GM18526 (cell line): ENCODE results near the gene WDR1.

Experiments
- POLR2A ChIP-seq: IDR thresholded peaks from 3 replicates; pipeline ENCODE4 v1.6.1; 2011; ENCODE audit not compliant: insufficient read length; ENCODE audit errors: extremely low read depth

The WDR1 gene

DNA sequence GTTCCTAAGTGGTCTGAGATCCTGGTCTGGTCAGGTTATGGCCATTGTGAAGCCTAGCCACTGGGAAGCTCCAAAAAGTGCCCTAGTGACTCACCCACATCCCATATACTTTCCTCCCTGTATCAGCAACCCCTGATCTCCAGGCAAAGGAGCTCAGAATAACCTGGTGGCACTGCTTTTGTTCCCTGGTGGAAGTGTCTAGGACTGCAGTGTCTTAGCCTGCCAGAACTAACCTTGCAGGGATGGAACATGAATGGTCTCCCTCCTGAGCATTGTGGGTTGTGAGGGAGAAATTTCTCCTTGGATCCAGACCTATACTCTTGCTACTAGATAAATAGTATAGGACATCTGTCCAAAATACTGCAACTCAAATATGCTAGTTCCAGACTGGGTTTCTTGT lies 27.9 kb upstream of the WDR1 start:
- no peak for TF ChIP-seq POLR2A

DNA sequence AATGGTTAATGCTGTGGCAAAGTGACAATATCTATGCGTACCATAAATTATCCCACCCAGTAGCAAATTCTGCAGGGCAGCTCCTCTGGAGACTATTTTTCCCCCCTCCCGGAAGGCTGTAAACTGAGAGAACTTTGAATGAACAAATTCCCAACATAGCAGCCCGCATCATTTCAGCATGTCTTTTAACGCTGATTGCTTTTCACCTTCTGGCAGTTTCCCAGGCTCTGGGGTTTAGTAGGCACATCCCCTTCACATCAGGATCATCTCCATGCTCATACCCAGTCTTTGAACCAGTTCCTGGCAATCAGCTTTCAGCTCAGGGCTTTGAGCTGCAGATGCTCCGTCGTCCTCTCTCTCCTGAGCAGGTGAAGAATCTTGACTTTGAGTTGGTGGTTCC lies 26.6 kb upstream of the WDR1 start:
- no peak for TF ChIP-seq POLR2A

DNA sequence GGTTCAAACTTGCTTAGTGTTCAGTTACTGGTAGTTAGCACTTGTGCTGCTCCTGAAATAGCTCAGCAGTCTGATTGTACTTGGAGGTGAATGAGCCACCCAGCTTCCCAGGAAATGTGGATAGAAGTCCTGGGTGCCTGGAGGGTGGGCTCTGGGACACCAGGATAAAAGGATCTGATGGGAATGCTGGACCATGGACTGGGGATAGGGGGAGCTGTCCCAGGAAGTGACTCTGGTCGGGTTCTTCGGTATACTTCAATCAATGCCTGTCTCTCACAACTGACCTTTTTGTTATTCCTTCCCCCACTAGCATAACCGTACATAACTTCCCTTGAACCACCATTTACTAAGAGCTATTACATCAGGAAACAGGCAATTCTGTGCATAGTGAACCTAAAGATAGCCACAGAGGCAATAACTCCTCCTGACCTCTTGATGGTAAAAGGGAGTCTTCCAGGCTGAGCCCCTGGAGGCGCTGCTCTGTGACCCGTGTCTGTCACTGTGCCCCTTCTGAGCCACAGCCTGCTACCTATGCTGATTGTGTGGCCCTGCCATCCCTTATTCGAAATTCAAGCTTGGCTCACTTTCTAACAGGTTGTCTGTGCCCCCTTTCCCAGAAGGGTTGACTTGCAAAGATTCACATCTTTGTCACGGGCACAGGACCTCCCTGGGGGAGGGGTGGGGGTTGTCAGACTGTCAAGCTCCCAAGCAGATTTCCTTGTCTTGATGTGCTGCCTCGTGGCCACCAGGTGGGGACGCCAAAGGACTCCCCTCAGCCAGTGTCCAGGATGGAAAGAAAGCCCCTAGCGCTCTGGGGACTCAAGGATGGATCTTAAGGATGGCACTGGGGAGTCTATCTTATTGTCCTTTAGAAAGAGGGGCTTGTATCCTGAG lies 24.5 kb upstream of the WDR1 start:
- TF ChIP-seq POLR2A = no peak

GRCh38 chr4:10139518-10139917 lies 22.9 kb upstream of the WDR1 start:
- TF ChIP-seq POLR2A = no peak

DNA sequence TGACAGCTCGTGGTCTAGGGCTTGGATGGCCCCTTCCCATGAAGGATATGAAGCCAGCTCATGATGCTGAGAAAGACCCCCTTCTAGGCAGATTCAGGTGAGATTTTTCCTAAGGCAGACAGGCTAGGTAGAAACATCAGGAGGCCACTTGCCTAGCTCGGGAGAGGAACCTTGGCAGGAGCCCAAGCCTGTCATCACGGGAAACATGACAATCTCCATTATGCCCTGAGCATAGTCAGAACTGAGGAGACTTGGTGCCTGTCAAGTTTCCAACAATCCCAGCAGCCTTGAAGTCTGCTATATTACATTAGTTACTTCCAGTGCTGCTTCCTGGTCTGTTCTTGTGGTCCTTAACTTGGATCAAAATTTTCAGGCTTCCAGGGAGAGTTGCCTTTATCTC lies 18.7 kb upstream of the WDR1 start:
- no peak for TF ChIP-seq POLR2A

DNA sequence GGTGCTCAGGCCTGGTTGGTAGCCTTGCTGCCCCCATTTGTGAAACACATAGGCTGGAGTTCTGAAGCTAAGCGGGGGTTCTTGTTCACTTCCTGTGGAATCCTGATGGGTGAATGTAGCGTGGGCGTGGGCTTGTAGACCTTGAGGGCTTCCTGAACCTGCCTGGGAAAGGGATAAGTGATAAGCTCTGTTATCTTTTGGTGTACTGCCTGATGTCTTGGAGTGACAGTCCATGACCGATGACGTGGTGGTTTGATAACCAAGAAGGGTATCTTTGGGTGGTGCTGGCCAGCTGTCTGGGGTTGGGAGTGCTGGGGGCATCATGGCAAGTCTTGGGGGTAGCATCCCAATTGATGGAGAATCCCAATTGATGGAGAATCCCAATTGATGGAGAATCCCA lies 17.5 kb upstream of the WDR1 start:
- TF ChIP-seq POLR2A = no peak

- no peak for TF ChIP-seq POLR2A
These were observed 14.6 kb upstream of the WDR1 start for GRCh38 chr4:10131202-10131601.

- no peak for TF ChIP-seq POLR2A
These were observed 13.7 kb upstream of the WDR1 start for GRCh38 chr4:10130178-10130888.

DNA sequence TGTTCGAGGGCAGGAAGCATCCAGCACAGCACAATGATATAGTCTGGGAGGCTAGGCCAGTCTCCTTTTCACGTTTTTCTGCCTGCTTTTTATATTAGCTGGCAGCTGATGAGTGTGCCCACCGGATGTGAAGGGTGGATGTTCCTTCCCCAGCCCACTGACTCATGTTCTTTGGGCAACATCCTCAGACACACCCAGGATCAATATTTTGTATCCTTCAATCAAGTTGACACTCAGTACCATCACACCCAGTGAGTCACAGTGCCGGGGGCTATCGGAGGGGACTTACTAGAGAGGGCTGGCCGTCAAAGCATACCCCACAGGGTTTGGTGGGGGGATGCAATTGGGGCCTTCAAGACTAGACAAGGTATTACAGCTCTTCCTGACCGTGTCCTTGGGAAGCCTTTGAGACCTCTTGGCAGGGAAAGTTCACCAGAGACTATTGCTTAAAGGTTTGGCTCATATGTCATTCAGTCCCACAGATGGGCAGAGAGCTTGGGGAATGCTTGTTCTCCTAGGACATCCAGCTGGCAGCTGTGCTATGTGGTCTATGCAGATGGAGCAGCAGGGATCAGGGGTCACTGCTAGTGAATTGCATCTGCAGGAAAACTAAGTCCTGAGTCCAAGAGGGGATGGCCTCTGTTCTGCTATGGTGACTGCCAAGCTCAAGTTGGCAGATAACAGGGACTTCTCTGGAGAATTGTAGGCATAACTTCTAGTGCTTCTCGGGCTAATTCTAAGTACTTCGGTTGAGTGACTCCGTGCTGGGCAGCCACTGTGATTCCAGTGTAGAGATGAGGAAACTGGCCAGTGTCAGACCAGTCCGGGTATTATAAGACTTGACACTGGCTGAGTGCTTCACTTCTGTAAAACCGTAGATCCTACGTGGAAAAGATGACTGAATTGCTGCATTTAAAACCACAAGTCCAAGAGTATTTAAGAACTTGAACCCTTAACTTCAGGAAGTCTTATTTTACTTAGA lies 12.9 kb upstream of the WDR1 start:
- TF ChIP-seq POLR2A = no peak

DNA sequence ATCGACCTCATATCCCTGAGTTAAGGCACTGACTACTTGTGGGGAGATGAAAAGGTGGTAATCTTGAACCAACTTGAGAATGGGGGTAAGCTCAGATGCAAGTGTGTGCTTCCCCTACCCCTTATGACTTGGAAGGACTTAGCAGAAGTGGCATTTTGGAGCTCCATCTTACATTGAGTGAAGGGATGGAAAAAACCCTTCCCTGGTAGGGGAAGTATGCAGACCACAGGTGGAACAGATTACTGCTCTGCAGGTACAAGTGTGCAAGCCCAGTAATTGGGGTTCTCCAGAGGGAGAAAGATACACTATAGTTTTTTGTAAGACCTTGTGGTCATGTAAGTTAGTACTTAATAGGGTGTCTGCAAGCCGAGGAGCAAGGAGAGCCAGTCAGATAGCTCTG lies 12.2 kb upstream of the WDR1 start:
- no peak for TF ChIP-seq POLR2A

DNA sequence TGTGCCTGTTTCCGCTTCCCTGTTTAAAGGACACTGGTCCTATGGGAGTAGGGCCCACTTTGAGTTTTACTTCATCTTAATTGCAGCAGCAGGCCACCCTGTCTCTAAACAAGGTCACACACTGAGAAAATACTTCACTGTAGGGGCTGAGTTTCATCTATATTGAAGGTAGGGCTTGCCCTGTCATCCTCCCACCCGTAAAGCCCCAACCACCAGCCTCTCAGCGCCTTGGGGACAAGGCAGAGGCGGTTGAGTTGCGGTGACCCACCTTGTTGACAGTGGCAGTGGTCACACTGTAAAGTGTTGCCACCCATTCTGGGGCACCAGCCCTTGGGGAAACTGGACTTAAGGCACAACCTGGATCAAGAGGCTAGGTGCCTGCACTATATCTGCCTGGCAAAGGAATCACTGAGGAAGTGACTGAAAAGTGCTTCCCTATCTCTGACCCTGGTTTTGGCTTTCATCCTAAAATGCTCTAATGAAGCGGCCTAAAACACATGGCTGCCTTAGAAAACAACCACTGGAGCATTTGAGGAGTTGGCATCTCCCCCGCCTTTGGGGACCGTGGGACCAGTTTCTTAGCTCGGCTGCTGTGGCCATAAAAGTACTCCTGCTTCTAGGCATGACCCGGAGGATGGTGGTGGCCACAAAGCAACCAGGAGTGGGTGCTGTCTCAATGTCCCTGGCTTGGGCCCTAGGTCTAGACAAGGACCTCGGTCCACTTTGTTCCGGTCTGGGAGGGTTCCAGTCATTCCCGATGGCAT lies 7.8 kb upstream of the WDR1 start:
- TF ChIP-seq POLR2A = no peak

GRCh38 chr4:10123227-10124101 lies 6.9 kb upstream of the WDR1 start:
- TF ChIP-seq POLR2A = no peak

DNA sequence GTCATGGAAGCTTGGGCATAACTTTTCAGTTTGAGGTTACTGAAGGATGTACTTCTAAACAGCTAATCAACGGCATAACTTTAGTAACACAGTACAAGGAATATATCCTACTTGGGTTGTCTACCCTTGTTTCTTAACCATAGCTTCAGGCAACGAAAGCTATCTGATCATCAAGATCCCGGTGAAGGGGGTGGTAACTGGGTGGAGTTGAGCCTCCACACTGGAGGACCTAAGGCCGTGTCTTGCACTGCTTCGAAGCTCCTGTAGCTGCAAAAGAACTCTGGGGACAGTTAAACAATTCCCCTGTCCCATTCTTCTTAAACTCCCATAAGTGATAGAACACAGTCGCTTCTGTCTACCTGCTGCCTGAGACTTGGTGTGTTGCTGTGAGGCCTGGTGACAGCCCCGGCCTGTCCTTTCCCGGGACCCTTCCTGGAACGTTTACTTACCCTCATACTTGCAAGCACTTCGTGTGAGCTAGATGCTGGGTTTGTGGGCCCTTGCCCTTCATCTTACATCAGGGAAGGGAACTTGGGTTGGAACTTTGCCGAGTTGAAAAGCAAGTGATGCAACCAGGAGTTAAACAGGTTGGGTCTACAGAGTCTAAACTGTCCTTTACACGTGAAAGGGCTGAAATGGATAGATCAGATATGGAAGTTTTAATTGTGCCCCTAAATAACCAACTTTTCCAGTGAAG lies 5.8 kb upstream of the WDR1 start:
- TF ChIP-seq POLR2A = no peak

- TF ChIP-seq POLR2A = no peak
These were observed 5.1 kb upstream of the WDR1 start for GRCh38 chr4:10121568-10122208.
